ENCODE measurements around the gene DCX.

The DCX gene

GRCh38 chrX:111435469-111435868 is 23.5 kb upstream of the DCX start:
- TF ChIP-seq, protein P1, sequence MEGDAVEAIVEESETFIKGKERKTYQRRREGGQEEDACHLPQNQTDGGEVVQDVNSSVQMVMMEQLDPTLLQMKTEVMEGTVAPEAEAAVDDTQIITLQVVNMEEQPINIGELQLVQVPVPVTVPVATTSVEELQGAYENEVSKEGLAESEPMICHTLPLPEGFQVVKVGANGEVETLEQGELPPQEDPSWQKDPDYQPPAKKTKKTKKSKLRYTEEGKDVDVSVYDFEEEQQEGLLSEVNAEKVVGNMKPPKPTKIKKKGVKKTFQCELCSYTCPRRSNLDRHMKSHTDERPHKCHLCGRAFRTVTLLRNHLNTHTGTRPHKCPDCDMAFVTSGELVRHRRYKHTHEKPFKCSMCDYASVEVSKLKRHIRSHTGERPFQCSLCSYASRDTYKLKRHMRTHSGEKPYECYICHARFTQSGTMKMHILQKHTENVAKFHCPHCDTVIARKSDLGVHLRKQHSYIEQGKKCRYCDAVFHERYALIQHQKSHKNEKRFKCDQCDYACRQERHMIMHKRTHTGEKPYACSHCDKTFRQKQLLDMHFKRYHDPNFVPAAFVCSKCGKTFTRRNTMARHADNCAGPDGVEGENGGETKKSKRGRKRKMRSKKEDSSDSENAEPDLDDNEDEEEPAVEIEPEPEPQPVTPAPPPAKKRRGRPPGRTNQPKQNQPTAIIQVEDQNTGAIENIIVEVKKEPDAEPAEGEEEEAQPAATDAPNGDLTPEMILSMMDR (conservative IDR thresholded peaks at IDR 0.05) = no peak
- no peak overlapping the region for H3K27ac ChIP-seq

- H3K27ac ChIP-seq = no peak overlapping the region
- TF ChIP-seq, protein P1 (conservative IDR thresholded peaks at IDR 0.05) = no peak
Measured at GRCh38 chrX:111431001-111431400, 19.0 kb upstream of the DCX start.

GRCh38 chrX:111411557-111411956 is 435 bp downstream of the DCX start:
- no peak overlapping the region for H3K27ac ChIP-seq
- TF ChIP-seq, protein P1 (conservative IDR thresholded peaks at IDR 0.05) = no peak

GRCh38 chrX:111410590-111411078 is 1.4 kb downstream of the DCX start:
- H3K27ac ChIP-seq = no peak overlapping the region
- TF ChIP-seq, protein P1 (conservative IDR thresholded peaks at IDR 0.05) = no peak

- H3K27ac ChIP-seq = no peak overlapping the region
- TF ChIP-seq, protein P1 (conservative IDR thresholded peaks at IDR 0.05) = no peak
Measured at GRCh38 chrX:111409326-111409725, 2.7 kb downstream of the DCX start.

DNA sequence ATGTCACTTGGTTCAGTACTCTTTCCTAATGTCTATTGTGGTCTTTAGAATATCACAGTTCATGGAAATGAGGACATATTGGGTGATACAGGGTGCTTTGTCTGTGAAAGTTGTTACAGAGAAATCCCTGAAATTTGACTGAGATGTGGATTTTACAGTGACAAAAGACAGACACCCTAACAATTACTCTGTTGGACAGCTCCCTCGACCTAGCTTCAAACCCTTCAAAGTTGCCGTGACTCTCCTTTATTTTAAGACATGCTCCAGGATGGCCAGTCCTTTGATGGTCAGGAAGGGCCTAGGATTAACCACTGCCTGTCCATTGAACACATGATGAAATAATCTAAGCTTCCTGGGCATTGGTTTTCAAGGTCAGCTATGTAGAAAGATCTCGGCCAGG is 4.0 kb downstream of the DCX start:
- TF ChIP-seq, protein P1 (conservative IDR thresholded peaks at IDR 0.05) = no peak
- no peak overlapping the region for H3K27ac ChIP-seq

- no peak overlapping the region for H3K27ac ChIP-seq
- TF ChIP-seq, protein P1 (conservative IDR thresholded peaks at IDR 0.05) = no peak
Measured at GRCh38 chrX:111402344-111402743, 9.6 kb downstream of the DCX start.

Measured in VCaP (cell line).